Neural cell (in vitro differentiated cells): ENCODE results near the gene TNKS1BP1. TPM values are rescaled to one million over a fixed set of nuclear protein-coding genes. Genes with fewer than 3 reads are reported as not detected.

Source experiments
- H2AFZ ChIP-seq: fragments of 200-600, 300-800 bp; sonication (generic), shearing (Covaris generic); 2 replicates; pipeline ENCODE4 v1.6.0; 2014; ENCODE audit warnings: low read depth, mild to moderate bottlenecking, antibody characterized with exemption, low read length, moderate library complexity
- H3F3A ChIP-seq: fragments of 200-600 bp; shearing (Covaris generic); 2 replicates; pipeline ENCODE4 v1.6.1; 2016; ENCODE audit warnings: mild to moderate bottlenecking, moderate library complexity, mixed read lengths, antibody characterized with exemption, low read length; ENCODE audit not compliant: insufficient read depth, poor library complexity, severe bottlenecking
- H3K27ac ChIP-seq: fragments of 200-600, 300-800 bp; sonication (generic), shearing (Covaris generic); 2 replicates; pipeline ENCODE4 v1.5.1; 2014; ENCODE audit warnings: mild to moderate bottlenecking, low read length, moderate library complexity
- H3K27me3 ChIP-seq: fragments of 300-800, 200-600 bp; sonication (generic), shearing (Covaris generic); 2 replicates; pipeline ENCODE4 v1.6.0; 2014; ENCODE audit warnings: mild to moderate bottlenecking, low read depth, low read length, moderate library complexity; ENCODE audit not compliant: insufficient read depth
- H3K36me3 ChIP-seq: fragments of 300-800, 200-600 bp; sonication (generic), shearing (Covaris generic); 2 replicates; pipeline ENCODE4 v1.5.1; 2014; ENCODE audit warnings: mild to moderate bottlenecking, antibody characterized with exemption, low read length, moderate library complexity; ENCODE audit not compliant: insufficient read depth
- H3K4me2 ChIP-seq: fragments of 300-800, 200-600 bp; sonication (generic), shearing (Covaris generic); 2 replicates; pipeline ENCODE4 v1.6.0; 2014; ENCODE audit warnings: mild to moderate bottlenecking, low read length
- H3K4me3 ChIP-seq: fragments of 300-800, 200-600 bp; sonication (generic), shearing (Covaris generic); 2 replicates; pipeline ENCODE4 v1.5.1; 2014; ENCODE audit warnings: mild to moderate bottlenecking, low read length, moderate library complexity
- H3K79me2 ChIP-seq: fragments of 200-600 bp; shearing (Covaris generic); replicated peaks from 2 replicates; pipeline ENCODE4 v1.6.0; 2014; ENCODE audit warnings: mild to moderate bottlenecking, low read length, moderate library complexity; ENCODE audit not compliant: insufficient read depth
- H3K9ac ChIP-seq: fragments of 300-800, 200-600 bp; sonication (generic), shearing (Covaris generic); 2 replicates; pipeline ENCODE4 v1.6.1; 2016; ENCODE audit warnings: mild to moderate bottlenecking, low read length, mixed read lengths
- H3K9me2 ChIP-seq: fragments of 200-600 bp; shearing (Covaris generic); 2 replicates; pipeline ENCODE4 v1.6.1; 2016; ENCODE audit warnings: mild to moderate bottlenecking, low read length, mixed read lengths; ENCODE audit not compliant: insufficient read depth
- H3K9me3 ChIP-seq: fragments of 200-600, 300-800 bp; sonication (generic), shearing (Covaris generic); 2 replicates; pipeline ENCODE4 v1.6.1; 2016; ENCODE audit warnings: mild to moderate bottlenecking, mixed run types, low read length, moderate library complexity, mixed read lengths
- H4K20me1 ChIP-seq: fragments of 200-600 bp; shearing (Covaris generic); 2 replicates; pipeline ENCODE4 v1.6.1; 2016; ENCODE audit warnings: mild to moderate bottlenecking, mixed run types; ENCODE audit not compliant: insufficient read depth
- EP300 ChIP-seq: fragments of 450-650 bp; conservative IDR thresholded peaks from 2 replicates; pipeline ENCODE4 v1.6.1; 2014; ENCODE audit warnings: antibody characterized with exemption, mild to moderate bottlenecking, moderate library complexity; ENCODE audit not compliant: poor library complexity, severe bottlenecking
- EZH2 ChIP-seq: fragments of 200-600, 300-800 bp; shearing (Covaris generic), sonication (generic); IDR thresholded peaks from 2 replicates; pipeline ENCODE4 v1.6.1; 2014; ENCODE audit warnings: antibody characterized with exemption, low read length, borderline replicate concordance, mild to moderate bottlenecking; ENCODE audit not compliant: insufficient read depth, poor library complexity, severe bottlenecking
- MXI1 ChIP-seq: fragments of 450-650 bp; conservative IDR thresholded peaks from 2 replicates; pipeline ENCODE4 v1.6.1; 2014; ENCODE audit warnings: antibody characterized with exemption, mild to moderate bottlenecking; ENCODE audit not compliant: poor library complexity, severe bottlenecking
- POLR2AphosphoS5 ChIP-seq: IDR thresholded peaks from 2 replicates; pipeline ENCODE4 v1.6.1; 2012
- RAD21 ChIP-seq: fragments of 450-650 bp; conservative IDR thresholded peaks from 2 replicates; pipeline ENCODE4 v1.6.1; 2014; ENCODE audit warnings: antibody characterized with exemption, mild to moderate bottlenecking, moderate library complexity
- SMC3 ChIP-seq: fragments of 450-650 bp; conservative IDR thresholded peaks from 2 replicates; pipeline ENCODE4 v1.6.1; 2014; ENCODE audit warnings: antibody characterized with exemption, mild to moderate bottlenecking, moderate library complexity; ENCODE audit not compliant: poor library complexity
- TAF1 ChIP-seq: IDR thresholded peaks from 2 replicates; pipeline ENCODE4 v1.6.1; 2012; ENCODE audit warnings: low read depth
- polyA plus RNA-seq: library from polyadenylated mRNA; depleted of rRNA; stranded (reverse); fragments of >200 nt; gene quantifications from 2 replicates; pipeline ENCODE4 v1.2.3, GENCODE V29; 2014
- TF ChIP-seq, protein P1 (sequence below): fragments of 450-650 bp; IDR thresholded peaks from 2 replicates; pipeline ENCODE4 v1.5.1; 2014; ENCODE audit warnings: antibody characterized with exemption, mild to moderate bottlenecking, moderate library complexity; ENCODE audit not compliant: poor library complexity, severe bottlenecking
- TF ChIP-seq, protein P2 (sequence below): IDR thresholded peaks from 2 replicates; pipeline ENCODE4 v1.6.1; 2012; ENCODE audit warnings: borderline replicate concordance

Gene TNKS1BP1
- polyA plus RNA-seq, 1 donor from 2014 or later, result 8.9 TPM

DNA sequence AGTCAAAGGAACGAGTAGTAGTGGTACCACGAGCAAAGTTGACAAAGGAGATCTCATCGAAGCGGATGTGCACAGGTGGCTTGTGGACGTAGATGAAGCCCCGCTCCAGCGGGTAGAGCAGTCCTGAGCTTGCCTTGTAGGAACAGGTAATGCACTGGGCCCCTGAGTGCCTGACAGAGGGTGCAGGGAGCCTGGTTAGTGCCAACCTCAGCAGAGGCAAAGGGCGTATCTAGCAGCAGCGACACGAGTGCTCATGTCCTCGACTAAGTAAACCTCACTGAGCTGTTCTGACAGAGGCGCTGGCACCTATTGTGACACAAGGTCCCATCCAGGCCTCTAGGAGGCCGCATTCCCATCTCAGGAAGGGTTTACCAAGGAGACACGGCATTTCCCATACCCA lies 7.0 kb upstream of the TNKS1BP1 start:
- H3K4me2 ChIP-seq, result no peak overlapping the region
- no peaks in the 10 kb centered on the region for H4K20me1 ChIP-seq
- TF ChIP-seq EZH2, result no peak
- TF ChIP-seq SMC3, result no peak
- TF ChIP-seq, protein P1, sequence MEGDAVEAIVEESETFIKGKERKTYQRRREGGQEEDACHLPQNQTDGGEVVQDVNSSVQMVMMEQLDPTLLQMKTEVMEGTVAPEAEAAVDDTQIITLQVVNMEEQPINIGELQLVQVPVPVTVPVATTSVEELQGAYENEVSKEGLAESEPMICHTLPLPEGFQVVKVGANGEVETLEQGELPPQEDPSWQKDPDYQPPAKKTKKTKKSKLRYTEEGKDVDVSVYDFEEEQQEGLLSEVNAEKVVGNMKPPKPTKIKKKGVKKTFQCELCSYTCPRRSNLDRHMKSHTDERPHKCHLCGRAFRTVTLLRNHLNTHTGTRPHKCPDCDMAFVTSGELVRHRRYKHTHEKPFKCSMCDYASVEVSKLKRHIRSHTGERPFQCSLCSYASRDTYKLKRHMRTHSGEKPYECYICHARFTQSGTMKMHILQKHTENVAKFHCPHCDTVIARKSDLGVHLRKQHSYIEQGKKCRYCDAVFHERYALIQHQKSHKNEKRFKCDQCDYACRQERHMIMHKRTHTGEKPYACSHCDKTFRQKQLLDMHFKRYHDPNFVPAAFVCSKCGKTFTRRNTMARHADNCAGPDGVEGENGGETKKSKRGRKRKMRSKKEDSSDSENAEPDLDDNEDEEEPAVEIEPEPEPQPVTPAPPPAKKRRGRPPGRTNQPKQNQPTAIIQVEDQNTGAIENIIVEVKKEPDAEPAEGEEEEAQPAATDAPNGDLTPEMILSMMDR, result no peak
- TF ChIP-seq RAD21, result no peak
- no peak for TF ChIP-seq POLR2AphosphoS5
- peaks cover 5% of the 10 kb centered on the region for H3K36me3 ChIP-seq
- H3K9ac ChIP-seq, result no peak overlapping the region
- H3K79me2 ChIP-seq, result peaks cover 22% of the 10 kb centered on the region
- no peaks in the 10 kb centered on the region for H3K9me2 ChIP-seq
- no peaks in the 10 kb centered on the region for H3K27me3 ChIP-seq
- H3K4me3 ChIP-seq, result no peak overlapping the region
- H3F3A ChIP-seq, result peaks cover 4% of the 10 kb centered on the region
- no peaks in the 10 kb centered on the region for H3K9me3 ChIP-seq
- H3K27ac ChIP-seq, result no peak overlapping the region
- H2AFZ ChIP-seq, result no peak overlapping the region

DNA sequence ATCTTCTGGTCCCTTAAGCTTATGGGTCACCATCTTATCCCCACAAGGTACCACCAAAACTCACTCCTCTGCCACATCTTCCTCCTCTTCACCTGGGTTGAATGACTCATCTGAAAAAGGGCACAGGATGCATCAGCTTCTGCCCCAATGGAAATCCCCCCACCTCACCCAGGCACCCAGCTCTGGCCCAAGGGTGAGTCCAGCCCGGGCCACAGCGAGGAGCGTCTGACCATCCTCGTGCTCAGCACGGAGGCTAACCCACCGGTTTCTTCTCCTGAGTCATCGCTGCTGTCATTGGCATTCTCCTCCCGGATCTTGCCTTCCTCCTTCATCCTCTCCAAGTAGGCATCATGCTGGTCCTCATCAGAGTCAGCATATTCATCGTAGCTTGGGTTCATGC lies 5.3 kb upstream of the TNKS1BP1 start:
- Histone ChIP-seq H4K20me1 (no peaks in the 10 kb centered on the region), H3K27ac (no peak overlapping the region), H3K27me3 (no peaks in the 10 kb centered on the region), H3K4me2 (no peak overlapping the region), H3K9me3 (no peaks in the 10 kb centered on the region), H3K9ac (no peak overlapping the region), H3F3A (peaks cover 3% of the 10 kb centered on the region), H3K36me3 (peaks cover 6% of the 10 kb centered on the region), H2AFZ (no peak overlapping the region), H3K79me2 (peaks cover 21% of the 10 kb centered on the region), H3K9me2 (no peaks in the 10 kb centered on the region), H3K4me3 (no peak overlapping the region)
- TF ChIP-seq MXI1 (no peak), EZH2 (no peak), EP300 (no peak), TAF1 (no peak), SMC3 (no peak), POLR2AphosphoS5 (no peak), RAD21 (no peak)
- TF ChIP-seq, protein P1, result no peak
- TF ChIP-seq, protein P2, sequence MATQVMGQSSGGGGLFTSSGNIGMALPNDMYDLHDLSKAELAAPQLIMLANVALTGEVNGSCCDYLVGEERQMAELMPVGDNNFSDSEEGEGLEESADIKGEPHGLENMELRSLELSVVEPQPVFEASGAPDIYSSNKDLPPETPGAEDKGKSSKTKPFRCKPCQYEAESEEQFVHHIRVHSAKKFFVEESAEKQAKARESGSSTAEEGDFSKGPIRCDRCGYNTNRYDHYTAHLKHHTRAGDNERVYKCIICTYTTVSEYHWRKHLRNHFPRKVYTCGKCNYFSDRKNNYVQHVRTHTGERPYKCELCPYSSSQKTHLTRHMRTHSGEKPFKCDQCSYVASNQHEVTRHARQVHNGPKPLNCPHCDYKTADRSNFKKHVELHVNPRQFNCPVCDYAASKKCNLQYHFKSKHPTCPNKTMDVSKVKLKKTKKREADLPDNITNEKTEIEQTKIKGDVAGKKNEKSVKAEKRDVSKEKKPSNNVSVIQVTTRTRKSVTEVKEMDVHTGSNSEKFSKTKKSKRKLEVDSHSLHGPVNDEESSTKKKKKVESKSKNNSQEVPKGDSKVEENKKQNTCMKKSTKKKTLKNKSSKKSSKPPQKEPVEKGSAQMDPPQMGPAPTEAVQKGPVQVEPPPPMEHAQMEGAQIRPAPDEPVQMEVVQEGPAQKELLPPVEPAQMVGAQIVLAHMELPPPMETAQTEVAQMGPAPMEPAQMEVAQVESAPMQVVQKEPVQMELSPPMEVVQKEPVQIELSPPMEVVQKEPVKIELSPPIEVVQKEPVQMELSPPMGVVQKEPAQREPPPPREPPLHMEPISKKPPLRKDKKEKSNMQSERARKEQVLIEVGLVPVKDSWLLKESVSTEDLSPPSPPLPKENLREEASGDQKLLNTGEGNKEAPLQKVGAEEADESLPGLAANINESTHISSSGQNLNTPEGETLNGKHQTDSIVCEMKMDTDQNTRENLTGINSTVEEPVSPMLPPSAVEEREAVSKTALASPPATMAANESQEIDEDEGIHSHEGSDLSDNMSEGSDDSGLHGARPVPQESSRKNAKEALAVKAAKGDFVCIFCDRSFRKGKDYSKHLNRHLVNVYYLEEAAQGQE, result no peak
